Right lobe of liver (tissue), 4 donors: ENCODE measurements around the gene API5.
A peak's percentile ranks its signal among the peaks of the same experiment; 100 is the strongest.

Experiments
- CTCF ChIP-seq, 4 donors: fragments of 200-600 bp in 3 of 4; fragments of 450-650 bp in 1 of 4; IDR thresholded peaks; one replicate each; pipeline versions ENCODE4 v1.5.1 to v1.8.0; 2016 to 2022; ENCODE audit warnings: antibody characterized with exemption in 4 of 4, mild to moderate bottlenecking in 2 of 4
- POLR2A ChIP-seq: fragments of 450-650 bp; IDR thresholded peaks from one replicate; pipeline ENCODE4 v1.6.1; 2017; ENCODE audit warnings: antibody characterized with exemption, mild to moderate bottlenecking
- donor health status: DM: no; HTN: no; CAD: no.
- donor health status: DM: no; HTN: no; CAD: no.
- donor health status: DM: no; HTN: yes; CAD: no.

- TF ChIP-seq POLR2A (peak; percentile 80), CTCF (IDR thresholded peaks at IDR 0.05) (peak; percentile 66 to 81 (median 78))
Observed at GRCh38 chr11:43311791-43312607, at the start of gene API5.
